Mammary epithelial cell (primary cell): ENCODE data around the gene FAM76B.

Experiments
- CTCF ChIP-seq, 2 donors: IDR thresholded peaks in 1 of 2; conservative IDR thresholded peaks in 1 of 2; 2 replicates each; pipeline ENCODE4 v1.5.1; 2011 to 2012; ENCODE audit warnings: inconsistent platforms in 2 of 2, low read length in 2 of 2, mild to moderate bottlenecking in 2 of 2, control low read depth in 1 of 2, low read depth in 1 of 2; ENCODE audit not compliant: insufficient read depth in 1 of 2; ENCODE audit errors: extremely low read depth in 1 of 2
- EZH2 ChIP-seq: IDR thresholded peaks from 2 replicates; pipeline ENCODE4 v1.6.1; 2012; ENCODE audit warnings: low read length, inconsistent platforms, borderline replicate concordance

- TF ChIP-seq CTCF (conservative IDR thresholded peaks at IDR 0.05 in 1 of 2, IDR thresholded peaks at IDR 0.05 in 1 of 2; ENCODE audit: extremely low read depth in 1 of 2, insufficient read depth in 1 of 2, low read depth in 1 of 2, low read length in 2 of 2) (no peak), EZH2 (no peak)
Observed at GRCh38 chr11:95827696-95828095, 38.1 kb upstream of the FAM76B start.
